Ovary (tissue), 3 donors: ENCODE measurements around the gene REELD1.

Experiments
- EP300 ChIP-seq: sonication (generic); formaldehyde crosslinking; IDR thresholded peaks from one replicate; pipeline ENCODE4 v1.6.1; 2017; ENCODE audit warnings: antibody characterized with exemption
- POLR2A ChIP-seq: fragments of 450-650 bp; IDR thresholded peaks from one replicate; pipeline ENCODE4 v1.6.1; 2017; ENCODE audit warnings: antibody characterized with exemption, mild to moderate bottlenecking, moderate library complexity
- TF ChIP-seq, protein P1 (sequence below), 3 donors: fragments of 450-650 bp in 2 of 3; fragments of 200-600 bp in 1 of 3; IDR thresholded peaks; one replicate each; pipeline versions ENCODE4 v1.5.1 to v1.8.0; 2016 to 2022; ENCODE audit warnings: antibody characterized with exemption in 3 of 3, mild to moderate bottlenecking in 1 of 3
- donor health status: DM: no; HTN: no; CAD: no.

DNA sequence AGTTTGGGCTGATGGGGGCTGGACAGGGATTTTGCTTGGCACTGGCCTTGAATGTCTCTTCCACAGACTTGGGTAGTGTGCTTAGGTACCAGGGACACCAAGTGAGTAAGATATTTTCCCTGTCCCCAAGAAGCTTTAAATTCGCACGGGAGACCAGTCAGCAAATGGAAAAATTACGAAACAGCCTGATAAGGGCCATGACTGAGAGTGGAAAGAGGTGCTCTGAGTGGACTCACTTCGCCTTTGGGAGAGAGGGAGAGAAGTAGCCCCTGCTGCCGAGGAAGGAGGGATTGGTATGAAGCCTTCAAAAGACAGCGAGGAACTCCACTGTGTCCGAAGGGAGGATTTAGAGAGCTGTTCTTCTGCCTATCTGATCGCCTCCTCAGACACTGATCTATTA lies 36.2 kb upstream of the REELD1 start:
- TF ChIP-seq, protein P1, sequence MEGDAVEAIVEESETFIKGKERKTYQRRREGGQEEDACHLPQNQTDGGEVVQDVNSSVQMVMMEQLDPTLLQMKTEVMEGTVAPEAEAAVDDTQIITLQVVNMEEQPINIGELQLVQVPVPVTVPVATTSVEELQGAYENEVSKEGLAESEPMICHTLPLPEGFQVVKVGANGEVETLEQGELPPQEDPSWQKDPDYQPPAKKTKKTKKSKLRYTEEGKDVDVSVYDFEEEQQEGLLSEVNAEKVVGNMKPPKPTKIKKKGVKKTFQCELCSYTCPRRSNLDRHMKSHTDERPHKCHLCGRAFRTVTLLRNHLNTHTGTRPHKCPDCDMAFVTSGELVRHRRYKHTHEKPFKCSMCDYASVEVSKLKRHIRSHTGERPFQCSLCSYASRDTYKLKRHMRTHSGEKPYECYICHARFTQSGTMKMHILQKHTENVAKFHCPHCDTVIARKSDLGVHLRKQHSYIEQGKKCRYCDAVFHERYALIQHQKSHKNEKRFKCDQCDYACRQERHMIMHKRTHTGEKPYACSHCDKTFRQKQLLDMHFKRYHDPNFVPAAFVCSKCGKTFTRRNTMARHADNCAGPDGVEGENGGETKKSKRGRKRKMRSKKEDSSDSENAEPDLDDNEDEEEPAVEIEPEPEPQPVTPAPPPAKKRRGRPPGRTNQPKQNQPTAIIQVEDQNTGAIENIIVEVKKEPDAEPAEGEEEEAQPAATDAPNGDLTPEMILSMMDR (IDR thresholded peaks at IDR 0.05) = no peak
- TF ChIP-seq EP300 (no peak), POLR2A (no peak)
